Esophagus squamous epithelium (tissue), 5 donors: ENCODE results near the gene GNPTAB. TPM values are rescaled to one million over a fixed set of nuclear protein-coding genes. Genes with fewer than 3 reads are reported as not detected.

Source experiments
- DNase-seq: peaks from one replicate; lab custom pipeline; 2025; lab: John Stamatoyannopoulos, UW
- H3K27ac ChIP-seq, 4 donors: fragments of 200-600 bp; sonication (generic); one replicate each; pipeline ENCODE4 v1.5.1; 2016 to 2019; ENCODE audit warnings: mild to moderate bottlenecking in 1 of 4
- H3K27me3 ChIP-seq, 4 donors: fragments of 200-600 bp; sonication (generic); 1 replicate in 3 of 4; 2 replicates in 1 of 4; pipeline versions ENCODE4 v1.5.1 to v1.6.0; 2017 to 2021; ENCODE audit warnings: antibody characterized with exemption in 1 of 4
- H3K36me3 ChIP-seq, 3 donors: fragments of 200-600 bp; sonication (generic); one replicate each; pipeline ENCODE4 v1.5.1; 2016 to 2019
- H3K4me1 ChIP-seq, 3 donors: fragments of 200-600 bp; sonication (generic); one replicate each; pipeline ENCODE4 v1.5.1; 2017 to 2019
- H3K4me3 ChIP-seq, 4 donors: fragments of 200-600 bp; sonication (generic); 1 replicate in 3 of 4; 2 replicates in 1 of 4; pipeline ENCODE4 v1.5.1; 2016 to 2019; ENCODE audit warnings: mild to moderate bottlenecking in 2 of 4, moderate library complexity in 1 of 4
- H3K9me3 ChIP-seq, 3 donors: fragments of 200-600 bp; sonication (generic); one replicate each; pipeline ENCODE4 v1.5.1; 2016 to 2019
- CTCF ChIP-seq, 6 experiments: fragments of 450-650 bp in 4 of 6; fragments of 200-600 bp in 2 of 6; sonication (generic) in 2 of 6; IDR thresholded peaks; one replicate each; pipeline ENCODE4 v1.5.1; 2016 to 2019; ENCODE audit warnings: antibody characterized with exemption in 6 of 6, mild to moderate bottlenecking in 4 of 6, moderate library complexity in 4 of 6
- POLR2A ChIP-seq, 4 donors: fragments of 450-650 bp; IDR thresholded peaks; one replicate each; pipeline ENCODE4 v1.6.1; 2017; ENCODE audit warnings: antibody characterized with exemption in 4 of 4, mild to moderate bottlenecking in 4 of 4, moderate library complexity in 3 of 4
- WGBS, 2 donors: methylation state at CpG; one replicate each; pipeline ENCODE4 v1.1.5; 2018; 5-methylcytosine and 5-hydroxymethylcytosine counted together
- intact Hi-C: fragments of 100-400 bp; cut with DNase I; formaldehyde crosslinking; loops from one replicate; pipeline ENCODE4 v1.15.0; 2022
- total RNA-seq, 4 donors: library from RNA; depleted of rRNA; stranded (reverse); fragments of >200 nt; gene quantifications; one replicate each; pipeline ENCODE4 v1.1.0, GENCODE V29; 2016
- donor health status: DM: yes; HTN: yes; CAD: no.

The GNPTAB gene
- total RNA-seq, 4 donors from 2014 or later, result 20.8 to 26.3 (median 21.9) TPM

DNA sequence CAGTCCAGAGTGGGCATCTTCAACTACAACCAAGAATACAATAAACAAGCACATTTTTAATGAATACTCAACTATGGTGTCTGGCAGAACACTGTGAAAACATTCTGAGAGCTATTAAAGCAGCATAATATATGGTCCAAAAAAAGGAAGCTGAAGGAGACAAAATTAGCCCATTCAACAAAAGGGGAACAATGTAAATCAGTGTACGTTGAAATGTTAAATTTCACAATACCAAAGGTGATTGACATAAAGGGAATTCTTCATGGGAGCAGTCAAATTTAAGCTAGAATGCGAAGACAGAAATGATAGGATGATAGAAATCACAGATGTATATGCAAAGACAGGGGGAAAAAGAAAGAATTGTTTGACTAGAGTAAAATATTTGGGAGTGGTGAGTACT, 50.2 kb downstream of the GNPTAB start:
- intact Hi-C loops, result no loop called here
- H3K4me3 ChIP-seq, result no peak overlapping the region

GRCh38 chr12:101779626-101780025, 51.1 kb downstream of the GNPTAB start:
- Histone ChIP-seq H3K9me3 (no peaks in the 10 kb centered on the region), H3K4me1 (no peaks in the 10 kb centered on the region), H3K27me3 (no peaks in the 10 kb centered on the region), H3K4me3 (no peak overlapping the region), H3K36me3 (peaks cover 0 to 72% (median 0%) of the 10 kb centered on the region in 3 donors), H3K27ac (no peak overlapping the region)
- WGBS, 2 donors, result 97 to 98% methylated on average over 6 of the region's 6 CpGs
- intact Hi-C loops, result no loop called here
- no peak for DNase-seq
- no peak for TF ChIP-seq CTCF (IDR thresholded peaks at IDR 0.05)
- no peak for TF ChIP-seq POLR2A (IDR thresholded peaks at IDR 0.05)

More for the DNA sequence above, 50.2 kb downstream of the GNPTAB start:
- Histone ChIP-seq H3K27ac (no peak overlapping the region), H3K4me1 (no peaks in the 10 kb centered on the region), H3K27me3 (no peaks in the 10 kb centered on the region), H3K36me3 (peaks cover 0 to 82% (median 0%) of the 10 kb centered on the region in 3 donors), H3K9me3 (no peaks in the 10 kb centered on the region)
- WGBS, 2 donors, result 83 to 87% methylated on average over 2 of the region's 2 CpGs
- TF ChIP-seq CTCF (IDR thresholded peaks at IDR 0.05) (no peak), POLR2A (IDR thresholded peaks at IDR 0.05) (no peak)
- DNase-seq, result no peak

- DNase-seq, result no peak
- H3K4me1 ChIP-seq, result no peaks in the 10 kb centered on the region
- H3K9me3 ChIP-seq, result no peaks in the 10 kb centered on the region
- TF ChIP-seq POLR2A (IDR thresholded peaks at IDR 0.05), result no peak
- TF ChIP-seq CTCF (IDR thresholded peaks at IDR 0.05), result no peak
- peaks cover 0 to 68% (median 0%) of the 10 kb centered on the region in 3 donors for H3K36me3 ChIP-seq
- H3K4me3 ChIP-seq, result no peak overlapping the region
- intact Hi-C loops, result no loop called here
- 71 to 88% methylated on average over 3 of the region's 3 CpGs for WGBS, 2 donors
- no peak overlapping the region for H3K27ac ChIP-seq
- no peaks in the 10 kb centered on the region for H3K27me3 ChIP-seq
Observed at GRCh38 chr12:101779200-101779599, 51.6 kb downstream of the GNPTAB start.

- TF ChIP-seq CTCF (IDR thresholded peaks at IDR 0.05) (no peak), POLR2A (IDR thresholded peaks at IDR 0.05) (no peak)
- 66 to 69% methylated on average over 4 of the region's 4 CpGs for WGBS, 2 donors
- intact Hi-C loops, result no loop called here
- Histone ChIP-seq H3K9me3 (no peaks in the 10 kb centered on the region), H3K27ac (no peak overlapping the region), H3K4me1 (no peaks in the 10 kb centered on the region), H3K36me3 (peaks cover 0 to 56% (median 0%) of the 10 kb centered on the region in 3 donors), H3K27me3 (no peaks in the 10 kb centered on the region), H3K4me3 (no peak overlapping the region)
- DNase-seq, result no peak
Observed at GRCh38 chr12:101777978-101778377, 52.8 kb downstream of the GNPTAB start.

GRCh38 chr12:101777485-101777884, 53.3 kb downstream of the GNPTAB start:
- WGBS, 2 donors, result 50 to 58% methylated on average over 3 of the region's 3 CpGs
- DNase-seq, result no peak
- peak overlapping the region in 2 of 4 donors; percentile 13 to 30 for H3K27ac ChIP-seq
- TF ChIP-seq POLR2A (IDR thresholded peaks at IDR 0.05) (no peak), CTCF (IDR thresholded peaks at IDR 0.05) (no peak)
- no peak overlapping the region for H3K4me3 ChIP-seq
- H3K9me3 ChIP-seq, result no peaks in the 10 kb centered on the region
- H3K4me1 ChIP-seq, result peaks cover 0 to 4% (median 0%) of the 10 kb centered on the region in 3 donors
- intact Hi-C loops, result no loop called here
- peaks cover 0 to 51% (median 0%) of the 10 kb centered on the region in 3 donors for H3K36me3 ChIP-seq
- no peaks in the 10 kb centered on the region for H3K27me3 ChIP-seq
